NCI-H2196 (cell line): ENCODE results near the gene SLC39A11.
"Not testable (repeated sequence)": the region's sequence is repeated elsewhere in the genome, so short reads cannot be mapped to it uniquely, and the experiment has no call there.

Experiments
- DNase-seq: peaks from one replicate; lab custom pipeline; 2025; ENCODE audit not compliant: unreplicated experiment; lab: John Stamatoyannopoulos, UW

Gene SLC39A11

DNA sequence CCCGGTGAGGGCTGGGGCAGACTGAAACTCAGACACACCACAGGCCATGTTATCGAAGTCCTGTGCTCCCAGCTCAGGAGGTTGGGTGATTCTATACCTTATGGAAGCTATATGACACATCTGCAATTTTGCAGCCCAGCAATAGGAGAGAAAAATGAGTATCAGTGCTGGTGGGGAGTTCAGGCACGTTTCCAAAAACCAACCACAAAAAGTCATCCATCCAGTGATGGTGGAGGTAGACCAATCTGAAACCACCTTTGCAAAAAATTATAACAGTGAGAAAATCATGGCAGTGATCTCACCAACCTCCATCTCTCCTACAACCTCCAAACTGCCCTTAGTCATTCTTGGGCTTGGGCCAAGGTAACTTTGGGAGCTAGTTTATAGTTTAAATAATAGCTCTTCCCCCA lies 327.9 kb downstream of the SLC39A11 start:
- no peak for DNase-seq

GRCh38 chr17:72763981-72764380 lies 328.5 kb downstream of the SLC39A11 start:
- no peak for DNase-seq

DNA sequence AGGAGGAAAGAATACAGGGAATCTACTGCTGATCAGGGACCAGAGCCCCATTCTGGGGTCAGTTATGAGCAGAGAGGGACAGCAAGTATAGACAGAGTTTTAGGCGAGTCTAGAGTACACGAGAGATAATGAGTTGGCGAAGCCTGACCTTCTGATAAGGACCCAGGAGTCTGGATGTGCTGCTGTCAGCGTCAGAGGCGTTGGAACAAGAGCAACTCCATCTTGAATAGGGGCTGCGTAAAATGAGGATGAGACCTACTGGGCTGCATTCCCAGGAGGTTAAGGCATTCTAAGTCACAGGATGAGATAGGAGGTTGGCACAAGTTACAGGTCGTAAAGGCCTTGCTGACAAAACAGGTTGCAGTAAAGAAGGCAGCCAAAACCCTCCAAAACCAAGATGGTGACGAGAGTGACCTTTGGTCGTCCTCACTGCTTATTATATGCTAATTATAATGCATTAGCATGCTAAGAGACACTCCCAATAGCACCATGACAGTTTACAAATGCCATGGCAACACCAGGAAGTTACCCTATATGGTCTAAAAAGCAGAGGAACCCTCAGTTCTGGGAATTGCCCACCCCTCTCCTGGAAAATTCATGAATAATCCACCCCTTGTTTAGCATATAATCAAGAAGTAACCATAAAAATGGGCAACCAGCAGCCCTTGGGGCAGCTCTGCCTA lies 330.5 kb downstream of the SLC39A11 start:
- not testable (repeated sequence) for DNase-seq

- no peak for DNase-seq
Observed at GRCh38 chr17:72761431-72761830, 331.1 kb downstream of the SLC39A11 start.

DNA sequence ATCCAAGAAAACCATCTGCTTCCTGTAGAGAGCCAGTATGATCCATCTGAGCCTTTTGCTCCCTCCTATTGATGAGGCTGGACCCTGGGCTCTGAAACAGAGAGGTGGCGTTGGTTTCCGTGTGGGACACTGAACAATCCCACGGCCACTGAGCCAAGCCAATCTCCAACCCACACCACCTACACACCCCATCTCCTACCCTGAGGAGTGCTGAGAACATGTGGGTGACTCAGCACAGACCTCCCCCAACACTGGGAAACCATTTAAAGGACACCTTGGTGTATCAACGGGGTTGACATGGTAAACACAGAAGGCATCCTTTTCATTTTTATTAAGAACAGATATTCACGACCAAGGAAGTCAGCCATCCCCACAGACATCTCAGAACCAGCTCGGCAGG lies 332.1 kb downstream of the SLC39A11 start:
- no peak for DNase-seq

- DNase-seq, result no peak
Observed at GRCh38 chr17:72759301-72759700, 333.2 kb downstream of the SLC39A11 start.

DNA sequence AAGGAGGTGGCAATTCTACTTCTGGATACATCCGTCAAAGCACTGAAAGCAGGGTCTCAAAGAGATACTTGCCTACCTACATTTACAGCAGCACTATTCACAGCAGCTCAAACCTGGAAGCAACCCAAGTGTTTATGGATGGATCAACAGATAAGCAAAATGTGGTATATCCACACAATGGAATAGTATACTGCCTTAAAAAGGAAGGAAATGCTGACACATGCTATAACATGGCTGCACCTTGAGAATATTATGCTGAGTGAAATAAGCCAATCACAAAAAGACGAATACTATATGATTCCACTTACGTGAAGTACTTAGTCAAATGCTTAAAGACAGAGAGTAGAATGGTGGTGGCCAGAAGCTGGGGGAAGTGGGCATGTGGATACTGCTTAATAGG lies 336.2 kb downstream of the SLC39A11 start:
- DNase-seq, result no peak

GRCh38 chr17:72754513-72754912 lies 338.0 kb downstream of the SLC39A11 start:
- DNase-seq, result no peak

GRCh38 chr17:72751746-72752145 lies 340.7 kb downstream of the SLC39A11 start:
- no peak for DNase-seq

GRCh38 chr17:72749119-72749572 lies 343.3 kb downstream of the SLC39A11 start:
- DNase-seq, result no peak

DNA sequence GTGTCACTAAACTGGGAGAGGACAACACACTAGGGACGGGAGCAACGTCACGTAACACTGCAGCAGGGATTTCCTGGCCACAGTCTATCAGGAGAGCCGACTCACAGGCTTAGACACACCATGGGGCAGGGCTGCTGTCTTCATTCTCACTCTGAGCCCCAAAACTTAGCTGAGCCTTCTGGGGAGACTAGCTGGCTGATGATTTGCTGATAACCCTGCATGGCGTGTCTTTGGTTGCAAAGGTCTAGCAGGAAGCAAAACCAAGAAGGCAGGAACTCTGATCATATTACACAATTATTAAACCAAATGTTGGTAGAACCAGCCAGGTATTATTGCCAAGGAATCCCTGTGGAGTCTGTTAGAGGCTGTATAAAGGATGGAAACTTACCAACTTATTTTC lies 345.0 kb downstream of the SLC39A11 start:
- DNase-seq, result no peak

GRCh38 chr17:72745241-72745640 lies 347.2 kb downstream of the SLC39A11 start:
- DNase-seq, result no peak

DNA sequence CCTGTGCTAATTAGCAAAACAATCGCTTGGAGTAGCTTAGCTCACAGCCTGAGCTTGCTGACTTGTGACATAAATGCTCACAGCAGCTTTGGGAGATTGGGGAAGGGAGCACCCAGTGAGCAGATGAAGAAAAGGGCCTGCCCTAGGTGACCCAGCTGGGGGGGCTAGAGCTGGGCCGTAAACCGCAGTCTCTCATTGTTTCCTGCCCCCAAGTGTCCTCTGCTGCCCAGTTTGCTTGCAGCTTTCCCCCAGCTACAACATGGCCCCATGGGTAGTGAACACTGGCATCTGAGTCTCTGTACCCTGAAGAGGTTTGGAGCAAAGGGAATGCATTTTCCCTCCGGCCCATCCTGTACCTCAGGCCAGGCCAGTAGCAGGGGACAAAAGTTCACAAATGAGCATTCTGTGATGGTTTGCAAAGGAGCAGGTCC lies 349.4 kb downstream of the SLC39A11 start:
- DNase-seq, result no peak

GRCh38 chr17:72737151-72737690 lies 355.3 kb downstream of the SLC39A11 start:
- DNase-seq, result no peak

GRCh38 chr17:72735592-72735991 lies 356.9 kb downstream of the SLC39A11 start:
- DNase-seq, result no peak

DNA sequence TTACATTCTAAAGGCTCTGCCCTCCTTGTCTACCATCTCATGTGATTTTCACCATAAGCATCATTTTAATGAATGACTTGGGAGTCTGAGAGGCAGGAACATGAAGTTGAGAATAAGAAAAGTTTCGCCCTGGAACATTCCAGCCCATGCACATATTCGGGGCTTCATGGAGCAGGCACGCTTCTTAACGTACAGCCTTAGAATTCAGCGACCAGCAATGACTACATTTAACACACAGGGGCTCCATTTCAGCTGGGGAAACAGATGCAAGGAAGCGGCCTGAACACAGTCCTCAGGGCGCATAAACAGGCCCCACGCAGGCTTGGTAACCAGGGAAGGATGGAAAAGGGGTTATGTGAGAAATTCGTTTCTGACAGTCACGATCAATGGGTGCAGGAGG lies 357.4 kb downstream of the SLC39A11 start:
- DNase-seq, result no peak

DNA sequence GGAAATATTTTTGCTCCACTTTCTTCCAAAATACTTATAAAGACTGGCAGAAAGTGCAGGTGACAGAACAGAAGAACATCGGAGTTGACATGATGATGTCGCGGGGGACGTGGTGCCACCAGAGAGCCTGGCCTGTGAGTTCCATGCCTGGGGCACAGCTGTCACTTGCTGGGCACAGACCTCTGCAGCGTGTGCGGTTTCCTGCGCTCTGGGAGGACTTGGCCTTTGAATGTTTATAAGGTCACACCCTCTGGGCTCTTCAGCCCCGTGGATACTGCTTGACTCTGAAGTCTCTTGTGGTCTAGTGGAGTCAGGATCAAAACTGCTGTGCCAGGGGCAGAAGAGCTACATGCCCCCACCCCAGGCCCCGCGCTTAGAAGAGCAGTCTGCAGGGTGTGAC lies 357.9 kb downstream of the SLC39A11 start:
- no peak for DNase-seq

GRCh38 chr17:72733619-72734282 lies 358.7 kb downstream of the SLC39A11 start:
- no peak for DNase-seq

GRCh38 chr17:72732893-72733618 lies 359.4 kb downstream of the SLC39A11 start:
- DNase-seq, result no peak

- no peak for DNase-seq
Observed at GRCh38 chr17:72730077-72730476, 362.4 kb downstream of the SLC39A11 start.

DNA sequence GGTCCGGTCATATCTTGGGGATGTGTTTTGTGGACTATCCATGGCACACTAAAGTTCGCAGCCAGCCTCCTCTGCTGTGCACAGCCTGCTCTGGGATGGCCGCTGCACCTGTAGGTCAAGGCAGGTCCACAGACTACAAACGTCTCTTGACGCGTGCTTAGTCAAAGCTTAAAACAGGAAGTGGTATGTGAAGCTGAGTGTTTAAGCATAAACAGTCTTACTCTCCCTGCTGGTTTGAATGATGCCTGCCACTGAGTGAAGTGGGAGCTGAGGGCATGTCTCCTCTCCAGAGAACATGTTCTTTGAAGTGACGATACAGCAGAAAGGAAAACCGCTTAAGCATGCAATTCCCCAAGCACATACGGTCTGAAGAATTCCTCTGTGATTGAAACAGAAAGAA lies 365.6 kb downstream of the SLC39A11 start:
- DNase-seq, result no peak
